H9 (cell line): Measurements from ENCODE around the gene ATG4D. TPM values are rescaled to one million over a fixed set of nuclear protein-coding genes. Genes with fewer than 3 reads are reported as not detected.

Source experiments
- DNase-seq: peaks from one replicate; pipeline ENCODE4 v3.0.0-alpha.2; 2017
- H2AFZ ChIP-seq: one replicate; pipeline ENCODE4 v1.6.1; 2013; ENCODE audit warnings: mild to moderate bottlenecking, low read length, control low read depth, moderate library complexity
- H2AK5ac ChIP-seq: 2 replicates; pipeline ENCODE4 v1.6.1; 2013; ENCODE audit warnings: low read length, control low read depth, mixed read lengths; ENCODE audit not compliant: insufficient read length
- H2BK120ac ChIP-seq: one replicate; pipeline ENCODE4 v1.6.1; 2013; ENCODE audit warnings: low read depth, mild to moderate bottlenecking, low read length, control low read depth, inconsistent platforms; ENCODE audit not compliant: poor library complexity, severe bottlenecking
- H2BK12ac ChIP-seq: 2 replicates; pipeline ENCODE4 v1.6.1; 2013; ENCODE audit warnings: low read length, control low read depth, mixed read lengths, low read depth; ENCODE audit not compliant: insufficient read length
- H2BK15ac ChIP-seq: 2 replicates; pipeline ENCODE4 v1.6.1; 2013; ENCODE audit warnings: low read depth, low read length, control low read depth
- H2BK20ac ChIP-seq: one replicate; pipeline ENCODE4 v1.6.1; 2013; ENCODE audit warnings: low read depth, mild to moderate bottlenecking, low read length, control low read depth, inconsistent platforms; ENCODE audit not compliant: poor library complexity, severe bottlenecking
- H2BK5ac ChIP-seq: 2 replicates; pipeline ENCODE4 v1.6.1; 2013; ENCODE audit warnings: low read length, control low read depth, mixed read lengths; ENCODE audit not compliant: insufficient read length
- H3K14ac ChIP-seq: 2 replicates; pipeline ENCODE4 v1.6.1; 2013; ENCODE audit warnings: low read length, control low read depth; ENCODE audit not compliant: insufficient read depth
- H3K18ac ChIP-seq: 2 replicates; pipeline ENCODE4 v1.6.1; 2013; ENCODE audit warnings: low read depth, mild to moderate bottlenecking, mixed read lengths, low read length, control low read depth; ENCODE audit not compliant: insufficient read length
- H3K23ac ChIP-seq: 2 replicates; pipeline ENCODE4 v1.6.1; 2013; ENCODE audit warnings: low read length, control low read depth, mixed read lengths, low read depth; ENCODE audit not compliant: insufficient read length
- H3K23me2 ChIP-seq: 2 replicates; pipeline ENCODE4 v1.6.1; 2013; ENCODE audit warnings: low read depth, mild to moderate bottlenecking, mixed read lengths, low read length, control low read depth; ENCODE audit not compliant: insufficient read length, poor library complexity, severe bottlenecking
- H3K27ac ChIP-seq: 2 replicates; pipeline ENCODE4 v1.5.1; 2013; ENCODE audit warnings: low read length, control low read depth, mixed read lengths, low read depth; ENCODE audit not compliant: insufficient read length
- H3K27me3 ChIP-seq: 2 replicates; pipeline ENCODE4 v1.6.1; 2013; ENCODE audit warnings: low read length, control low read depth, inconsistent platforms; ENCODE audit not compliant: insufficient read depth
- H3K4ac ChIP-seq: 2 replicates; pipeline ENCODE4 v1.6.1; 2013; ENCODE audit warnings: low read depth, mild to moderate bottlenecking, control low read depth, inconsistent platforms, low read length, moderate library complexity
- H3K4me1 ChIP-seq: 2 replicates; pipeline ENCODE4 v1.6.1; 2013; ENCODE audit warnings: low read length, control low read depth, inconsistent platforms; ENCODE audit not compliant: insufficient read depth
- H3K4me2 ChIP-seq: 2 replicates; pipeline ENCODE4 v1.6.1; 2013; ENCODE audit warnings: low read length, control low read depth, mixed read lengths; ENCODE audit not compliant: insufficient read length, insufficient read depth
- H3K56ac ChIP-seq: 2 replicates; pipeline ENCODE4 v1.6.1; 2013; ENCODE audit warnings: low read depth, mild to moderate bottlenecking, mixed read lengths, low read length, control low read depth; ENCODE audit not compliant: insufficient read length
- H3K79me1 ChIP-seq: 2 replicates; pipeline ENCODE4 v1.6.1; 2013; ENCODE audit warnings: low read depth, mild to moderate bottlenecking, moderate library complexity, low read length, control low read depth, inconsistent platforms; ENCODE audit not compliant: insufficient read depth, poor library complexity, severe bottlenecking
- H3K79me2 ChIP-seq: 2 replicates; pipeline ENCODE4 v1.6.1; 2013; ENCODE audit warnings: low read length, control low read depth, inconsistent platforms; ENCODE audit not compliant: insufficient read depth
- H3K9ac ChIP-seq: 2 replicates; pipeline ENCODE4 v1.6.1; 2013; ENCODE audit warnings: low read length, control low read depth, mixed read lengths; ENCODE audit not compliant: insufficient read length; ENCODE audit errors: extremely low read depth
- H3K9me3 ChIP-seq: one replicate; pipeline ENCODE4 v1.6.1; 2013; ENCODE audit warnings: low read depth, low read length, inconsistent platforms; ENCODE audit not compliant: control insufficient read depth
- H3T11ph ChIP-seq: one replicate; pipeline ENCODE4 v1.6.1; 2013; ENCODE audit warnings: mild to moderate bottlenecking, low read length, control low read depth, inconsistent platforms
- H4K20me1 ChIP-seq: one replicate; pipeline ENCODE4 v1.6.1; 2013; ENCODE audit not compliant: control insufficient read depth, insufficient read length, insufficient read depth
- H4K5ac ChIP-seq: 2 replicates; pipeline ENCODE4 v1.6.1; 2013; ENCODE audit warnings: low read depth, mild to moderate bottlenecking, mixed read lengths, low read length, control low read depth; ENCODE audit not compliant: insufficient read length
- H4K8ac ChIP-seq: replicated peaks from 2 replicates; pipeline ENCODE4 v1.6.1; 2013; ENCODE audit warnings: low read length, control low read depth, mixed read lengths, low read depth; ENCODE audit not compliant: insufficient read length
- H4K91ac ChIP-seq: 2 replicates; pipeline ENCODE4 v1.6.1; 2013; ENCODE audit warnings: low read depth, mild to moderate bottlenecking, moderate library complexity, mixed read lengths, low read length, control low read depth; ENCODE audit not compliant: insufficient read length
- H3K27ac Mint-ChIP-seq, 3 experiments: 2 replicates in 2 of 3; 3 replicates in 1 of 3; pipeline ENCODE4 v1.8.0; 2020 to 2021; ENCODE audit warnings: mixed read lengths in 3 of 3, mild to moderate bottlenecking in 1 of 3, moderate library complexity in 1 of 3
- H3K27me3 Mint-ChIP-seq: 2 replicates; pipeline ENCODE4 v1.8.0; 2021; ENCODE audit warnings: low read depth, mild to moderate bottlenecking, moderate library complexity, mixed read lengths
- H3K36me3 Mint-ChIP-seq, 3 experiments: 2 replicates in 2 of 3; 3 replicates in 1 of 3; pipeline ENCODE4 v1.8.0; 2020 to 2021; ENCODE audit warnings: low read depth in 3 of 3, mixed read lengths in 3 of 3; ENCODE audit not compliant: insufficient read depth in 1 of 3
- H3K4me1 Mint-ChIP-seq, 2 experiments: 2 replicates each; pipeline ENCODE4 v1.8.0; 2020; ENCODE audit warnings: mixed read lengths in 2 of 2
- H3K4me3 Mint-ChIP-seq, 2 experiments: 2 replicates in 1 of 2; 3 replicates in 1 of 2; pipeline ENCODE4 v1.8.0; 2020 to 2021; ENCODE audit warnings: mild to moderate bottlenecking in 2 of 2, mixed read lengths in 2 of 2, moderate library complexity in 1 of 2
- H3K9me3 Mint-ChIP-seq, 2 experiments: 2 replicates in 1 of 2; 3 replicates in 1 of 2; pipeline ENCODE4 v1.8.0; 2020; ENCODE audit warnings: mild to moderate bottlenecking in 2 of 2, mixed read lengths in 2 of 2, moderate library complexity in 1 of 2
- WGBS: extraction: QIAGEN DNeasy Blood & Tissue Kit; methylation state at CpG from one replicate; pipeline ENCODE4 v1.1.7; 2013; ENCODE audit warnings: missing lambda C conversion rate, low lambda C conversion rate, mixed read lengths; ENCODE audit not compliant: insufficient read length; ENCODE audit errors: extremely low coverage; 5-methylcytosine and 5-hydroxymethylcytosine counted together
- total RNA-seq: library from RNA; stranded (reverse); gene quantifications from 2 replicates; pipeline ENCODE4 v1.2.1, GENCODE V29; 2021
- TF ChIP-seq, protein P1 (sequence below): fragments of 200-600 bp; sonication (generic); conservative IDR thresholded peaks from 3 replicates; pipeline ENCODE4 v1.8.0; 2021; ENCODE audit warnings: antibody characterized with exemption, mild to moderate bottlenecking

The ATG4D gene
- total RNA-seq, 1 experiment from 2014 or later, result 55.8 TPM

DNA sequence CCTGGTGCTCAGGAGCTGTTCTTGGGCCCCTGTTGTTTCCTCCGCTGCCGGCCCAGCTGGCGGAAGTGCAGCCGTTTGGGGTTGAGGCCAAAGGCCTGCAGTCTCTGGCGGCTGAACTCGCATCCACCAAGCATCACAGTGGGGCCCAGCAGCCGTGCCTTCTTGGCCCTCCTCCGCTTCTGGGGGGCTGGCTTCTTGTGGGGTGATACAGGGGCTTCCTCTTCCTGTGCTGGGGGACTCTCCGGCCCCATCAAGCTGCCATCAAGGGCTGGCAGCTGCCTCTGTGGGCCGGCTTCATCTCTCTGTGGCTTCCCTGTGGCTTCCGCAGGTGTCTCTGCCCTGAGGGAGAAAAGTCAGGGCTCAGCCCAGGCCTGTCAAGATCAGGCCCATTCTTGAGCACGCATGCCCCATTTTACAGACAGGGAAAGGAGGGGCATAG is 10.3 kb downstream of the ATG4D start:
- H3K4me3 Mint-ChIP-seq, result no peak overlapping the region
- Histone ChIP-seq H3T11ph (no peak overlapping the region), H3K4me2 (no peak overlapping the region), H2BK5ac (no peak overlapping the region), H2BK20ac (no peak overlapping the region), H3K14ac (no peak overlapping the region), H2AK5ac (no peak overlapping the region), H3K56ac (no peak overlapping the region), H3K4ac (no peak overlapping the region), H2BK120ac (no peak overlapping the region), H3K27me3 (no peaks in the 10 kb centered on the region), H2BK12ac (no peak overlapping the region), H4K8ac (no peak overlapping the region), H2AFZ (no peak overlapping the region), H4K91ac (no peak overlapping the region), H3K23ac (no peak overlapping the region), H3K9ac (no peak overlapping the region), H3K9me3 (no peaks in the 10 kb centered on the region), H3K4me1 (no peaks in the 10 kb centered on the region), H3K23me2 (no peaks in the 10 kb centered on the region), H4K5ac (no peak overlapping the region), H3K79me1 (no peaks in the 10 kb centered on the region), H3K79me2 (no peaks in the 10 kb centered on the region), H4K20me1 (peaks cover 2% of the 10 kb centered on the region), H3K27ac (no peak overlapping the region), H2BK15ac (no peak overlapping the region), H3K18ac (no peak overlapping the region)
- no peak for DNase-seq
- H3K27me3 Mint-ChIP-seq, result no peaks in the 10 kb centered on the region
- no CpG with 5 or more reads among the region's 12 CpGs for WGBS
- peaks cover 33 to 92% (median 76%) of the 10 kb centered on the region in 3 experiments; a peak in 6 of 7 replicates for H3K36me3 Mint-ChIP-seq
- TF ChIP-seq, protein P1, sequence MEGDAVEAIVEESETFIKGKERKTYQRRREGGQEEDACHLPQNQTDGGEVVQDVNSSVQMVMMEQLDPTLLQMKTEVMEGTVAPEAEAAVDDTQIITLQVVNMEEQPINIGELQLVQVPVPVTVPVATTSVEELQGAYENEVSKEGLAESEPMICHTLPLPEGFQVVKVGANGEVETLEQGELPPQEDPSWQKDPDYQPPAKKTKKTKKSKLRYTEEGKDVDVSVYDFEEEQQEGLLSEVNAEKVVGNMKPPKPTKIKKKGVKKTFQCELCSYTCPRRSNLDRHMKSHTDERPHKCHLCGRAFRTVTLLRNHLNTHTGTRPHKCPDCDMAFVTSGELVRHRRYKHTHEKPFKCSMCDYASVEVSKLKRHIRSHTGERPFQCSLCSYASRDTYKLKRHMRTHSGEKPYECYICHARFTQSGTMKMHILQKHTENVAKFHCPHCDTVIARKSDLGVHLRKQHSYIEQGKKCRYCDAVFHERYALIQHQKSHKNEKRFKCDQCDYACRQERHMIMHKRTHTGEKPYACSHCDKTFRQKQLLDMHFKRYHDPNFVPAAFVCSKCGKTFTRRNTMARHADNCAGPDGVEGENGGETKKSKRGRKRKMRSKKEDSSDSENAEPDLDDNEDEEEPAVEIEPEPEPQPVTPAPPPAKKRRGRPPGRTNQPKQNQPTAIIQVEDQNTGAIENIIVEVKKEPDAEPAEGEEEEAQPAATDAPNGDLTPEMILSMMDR, result no peak
- H3K27ac Mint-ChIP-seq, result 0 out of 7 replicates have a peak overlapping the region, but pooled peaks of 1 of the 3 experiments have one; percentile 47
- no peaks in the 10 kb centered on the region for H3K4me1 Mint-ChIP-seq
- H3K9me3 Mint-ChIP-seq, result no peaks in the 10 kb centered on the region
